SK-N-SH treated with all-trans-retinoic acid at 6 μM for 48 hours (cell line): ENCODE measurements around the gene VIP.

Experiments used
- ATAC-seq: fragments of 200-7000 bp; cut with Tn5 transposase; 3 replicates; pipeline ENCODE4 v1.9.1; 2020; ENCODE audit warnings: mild to moderate bottlenecking, moderate library complexity
- BACH2 ChIP-seq: fragments of 250-450 bp; sonication (Bioruptor Pico); IDR thresholded peaks from 2 replicates; pipeline ENCODE4 v1.9.0; 2021; ENCODE audit warnings: mild to moderate bottlenecking, borderline replicate concordance
- CREB5 ChIP-seq: fragments of 250-450 bp; sonication (Bioruptor Pico); IDR thresholded peaks from 2 replicates; pipeline ENCODE4 v1.5.1; 2020; ENCODE audit warnings: low read depth, mild to moderate bottlenecking, moderate library complexity
- GLIS3 ChIP-seq: fragments of 250-450 bp; sonication (Bioruptor Pico); IDR thresholded peaks from 2 replicates; pipeline ENCODE4 v1.5.0; 2020; ENCODE audit warnings: mild to moderate bottlenecking, moderate library complexity
- ISL1 ChIP-seq: fragments of 250-450 bp; sonication (Bioruptor Pico); IDR thresholded peaks from 2 replicates; pipeline ENCODE4 v2.1.2; 2022; ENCODE audit warnings: mild to moderate bottlenecking, moderate library complexity
- OSR1 ChIP-seq: fragments of 250-450 bp; sonication (Bioruptor Pico); IDR thresholded peaks from 2 replicates; pipeline ENCODE4 v1.8.0; 2022; ENCODE audit warnings: moderate library complexity, mild to moderate bottlenecking, inconsistent platforms
- PATZ1 ChIP-seq: fragments of 250-450 bp; sonication (Bioruptor Pico); IDR thresholded peaks from 2 replicates; pipeline ENCODE4 v1.8.0; 2020; ENCODE audit warnings: mild to moderate bottlenecking, moderate library complexity, borderline replicate concordance
- POU6F1 ChIP-seq: fragments of 250-450 bp; sonication (Bioruptor Pico); IDR thresholded peaks from 2 replicates; pipeline ENCODE4 v1.8.0; 2021; ENCODE audit warnings: low read depth, mild to moderate bottlenecking, moderate library complexity, borderline replicate concordance
- RARB ChIP-seq: fragments of 250-450 bp; sonication (Bioruptor Pico); IDR thresholded peaks from 2 replicates; pipeline ENCODE4 v1.8.0; 2021; ENCODE audit warnings: mild to moderate bottlenecking, moderate library complexity
- SNAI2 ChIP-seq: fragments of 250-450 bp; sonication (Bioruptor Pico); IDR thresholded peaks from 2 replicates; pipeline ENCODE4 v1.5.0; 2020; ENCODE audit warnings: mild to moderate bottlenecking, moderate library complexity
- TCF4 ChIP-seq: fragments of 250-450 bp; sonication (Bioruptor Pico); IDR thresholded peaks from 2 replicates; pipeline ENCODE4 v1.8.0; 2021; ENCODE audit warnings: mild to moderate bottlenecking, moderate library complexity, borderline replicate concordance
- TOX ChIP-seq: fragments of 250-450 bp; sonication (Bioruptor Pico); IDR thresholded peaks from 2 replicates; pipeline ENCODE4 v1.8.0; 2021; ENCODE audit warnings: mild to moderate bottlenecking, moderate library complexity, borderline replicate concordance
- ZC3H10 ChIP-seq: fragments of 250-450 bp; sonication (Bioruptor Pico); IDR thresholded peaks from 2 replicates; pipeline ENCODE4 v1.5.1; 2021; ENCODE audit warnings: mild to moderate bottlenecking, moderate library complexity
- ZFP3 ChIP-seq: fragments of 250-450 bp; sonication (Bioruptor Pico); IDR thresholded peaks from 2 replicates; pipeline ENCODE4 v1.5.0; 2020; ENCODE audit warnings: mild to moderate bottlenecking, moderate library complexity
- ZNF565 ChIP-seq: fragments of 450-650 bp; formaldehyde crosslinking; conservative IDR thresholded peaks from 2 replicates; pipeline ENCODE4 v1.5.0; 2020; ENCODE audit warnings: low read depth, mild to moderate bottlenecking, moderate library complexity
- ZNF70 ChIP-seq: fragments of 450-650 bp; formaldehyde crosslinking; IDR thresholded peaks from 2 replicates; pipeline ENCODE4 v1.5.0; 2020; ENCODE audit warnings: mild to moderate bottlenecking, moderate library complexity
- ZNF8 ChIP-seq: fragments of 450-650 bp; formaldehyde crosslinking; IDR thresholded peaks from 2 replicates; pipeline ENCODE4 v1.5.0; 2020; ENCODE audit warnings: mild to moderate bottlenecking, moderate library complexity

Gene VIP

GRCh38 chr6:152749336-152749735 is 1.3 kb upstream of the VIP start (continued):
- TF ChIP-seq PATZ1 (CRISPR knock-in tag) (peak; percentile 83; the same call in 1 of the 2 replicates), GLIS3 (CRISPR knock-in tag) (no peak), RARB (CRISPR knock-in tag) (no peak), ZNF565 (CRISPR knock-in tag) (no peak)

GRCh38 chr6:152765331-152765730 is 14.7 kb downstream of the VIP start:
- ATAC-seq, result no peak

GRCh38 chr6:152769159-152769558 is 18.6 kb downstream of the VIP start:
- no peak for ATAC-seq
- TF ChIP-seq TOX (no peak), TCF4 (CRISPR knock-in tag) (no peak), POU6F1 (CRISPR knock-in tag) (no peak), RARB (CRISPR knock-in tag) (no peak), CREB5 (CRISPR knock-in tag) (no peak), GLIS3 (CRISPR knock-in tag) (no peak), ISL1 (CRISPR knock-in tag) (no peak), ZNF70 (no peak), ZC3H10 (CRISPR knock-in tag) (no peak), ZNF8 (CRISPR knock-in tag) (no peak), BACH2 (CRISPR knock-in tag) (no peak), ZFP3 (CRISPR knock-in tag) (no peak), OSR1 (no peak)
- TF ChIP-seq, all 23 proteins: peak for 0

More at GRCh38 chr6:152765331-152765730, 14.7 kb downstream of the VIP start:
- no peak for TF ChIP-seq PATZ1 (CRISPR knock-in tag)

GRCh38 chr6:152769993-152770392 is 19.4 kb downstream of the VIP start:
- TF ChIP-seq OSR1 (no peak), RARB (CRISPR knock-in tag) (no peak), PATZ1 (CRISPR knock-in tag) (no peak), SNAI2 (CRISPR knock-in tag) (no peak), BACH2 (CRISPR knock-in tag) (no peak), GLIS3 (CRISPR knock-in tag) (no peak)
- ATAC-seq, result no peak

GRCh38 chr6:152771061-152771687 is 20.6 kb downstream of the VIP start:
- TF ChIP-seq POU6F1 (CRISPR knock-in tag) (no peak), RARB (CRISPR knock-in tag) (no peak)
- ATAC-seq, result no peak
